Esophagus muscularis mucosa (tissue), 3 donors: ENCODE data around the gene RPAP3.

Experiments used
- CTCF ChIP-seq, 3 experiments: fragments of 200-600 bp in 2 of 3; fragments of 450-650 bp in 1 of 3; sonication (generic) in 2 of 3; IDR thresholded peaks; one replicate each; pipeline ENCODE4 v1.5.1; 2017 to 2019; ENCODE audit warnings: antibody characterized with exemption in 3 of 3, mild to moderate bottlenecking in 2 of 3, moderate library complexity in 1 of 3
- POLR2A ChIP-seq: fragments of 450-650 bp; IDR thresholded peaks from one replicate; pipeline ENCODE4 v1.6.1; 2017; ENCODE audit warnings: antibody characterized with exemption, moderate library complexity, mild to moderate bottlenecking, low read depth
- POLR2AphosphoS5 ChIP-seq, 2 donors: sonication (generic); formaldehyde crosslinking; IDR thresholded peaks; one replicate each; pipeline ENCODE4 v1.6.1; 2017; ENCODE audit warnings: antibody characterized with exemption in 2 of 2

- no peak for TF ChIP-seq CTCF (IDR thresholded peaks at IDR 0.05)
- no peak for TF ChIP-seq POLR2A
- no peak for TF ChIP-seq POLR2AphosphoS5 (IDR thresholded peaks at IDR 0.05)
Measured at GRCh38 chr12:47735649-47736048, 29.8 kb upstream of the RPAP3 start.
